Cardiac muscle cell (in vitro differentiated cells and primary cell): ENCODE results near the gene BNC2. TPM values are rescaled to one million over a fixed set of nuclear protein-coding genes. Genes with fewer than 3 reads are reported as not detected.

Experiments
- DNase-seq, 2 donors: peaks; one replicate each; pipeline versions ENCODE4 v3.0.0 to v3.0.0-alpha.2; 2010 to 2017; ENCODE audit warnings: low read depth in 1 of 2, low spot score in 1 of 2
- H3K27ac ChIP-seq: fragments of 200-600 bp; sonication (generic); 2 replicates; pipeline ENCODE4 v1.5.1; 2016
- H3K27me3 ChIP-seq: fragments of 200-600 bp; sonication (generic); 2 replicates; pipeline ENCODE4 v1.6.0; 2016; ENCODE audit warnings: control low read depth
- H3K36me3 ChIP-seq: fragments of 200-600 bp; sonication (generic); 2 replicates; pipeline ENCODE4 v1.5.1; 2016; ENCODE audit warnings: control low read depth
- H3K4me1 ChIP-seq: fragments of 200-600 bp; sonication (generic); 2 replicates; pipeline ENCODE4 v1.8.1; 2017; ENCODE audit warnings: low read depth, mild to moderate bottlenecking, mixed run types
- H3K4me3 ChIP-seq: fragments of 200-600 bp; sonication (generic); 2 replicates; pipeline ENCODE4 v1.5.1; 2016; ENCODE audit warnings: mild to moderate bottlenecking
- H3K9me3 ChIP-seq: fragments of 200-600 bp; sonication (generic); 2 replicates; pipeline ENCODE4 v1.5.1; 2017; ENCODE audit warnings: low read depth, mild to moderate bottlenecking, control low read depth
- CTCF ChIP-seq: IDR thresholded peaks from 2 replicates; pipeline ENCODE4 v1.5.1; 2012; ENCODE audit warnings: low read depth, mild to moderate bottlenecking, low read length
- polyA plus RNA-seq: library from polyadenylated mRNA; unstranded; fragments of >200 nt; fragmentation: Nextera tagmentation; extraction: Ambion mirVana; gene quantifications from 2 replicates; pipeline ENCODE4 v1.2.1, GENCODE V29; 2016
- total RNA-seq: library from RNA; depleted of rRNA; stranded (reverse); fragments of >200 nt; gene quantifications from 2 replicates; pipeline ENCODE4 v1.2.3, GENCODE V29; 2016

BNC2 gene
- total and polyA plus RNA-seq, 2 experiments from 2014 or later, result 0.54 to 0.55 TPM

- H3K27ac ChIP-seq, result no peak overlapping the region
- H3K4me1 ChIP-seq, result peaks cover 7% of the 10 kb centered on the region
- no peaks in the 10 kb centered on the region for H3K36me3 ChIP-seq
- H3K27me3 ChIP-seq, result peaks cover 9% of the 10 kb centered on the region
- no peaks in the 10 kb centered on the region for H3K9me3 ChIP-seq
- no peak overlapping the region for H3K4me3 ChIP-seq
- no peak for DNase-seq
- TF ChIP-seq CTCF, result no peak
Observed at GRCh38 chr9:16555802-16556201, 314.7 kb downstream of the BNC2 start.

GRCh38 chr9:16553869-16554540 lies 316.5 kb downstream of the BNC2 start:
- H3K9me3 ChIP-seq, result no peaks in the 10 kb centered on the region
- DNase-seq, result peak; percentile 29 to 91
- TF ChIP-seq CTCF, result no peak
- no peak overlapping the region for H3K27ac ChIP-seq
- no peaks in the 10 kb centered on the region for H3K36me3 ChIP-seq
- H3K4me3 ChIP-seq, result no peak overlapping the region
- H3K27me3 ChIP-seq, result peaks cover 9% of the 10 kb centered on the region
- peaks cover 7% of the 10 kb centered on the region for H3K4me1 ChIP-seq

- Histone ChIP-seq H3K4me3 (no peak overlapping the region), H3K9me3 (no peaks in the 10 kb centered on the region), H3K36me3 (no peaks in the 10 kb centered on the region), H3K27ac (no peak overlapping the region), H3K4me1 (peaks cover 7% of the 10 kb centered on the region), H3K27me3 (peaks cover 14% of the 10 kb centered on the region)
- TF ChIP-seq CTCF, result no peak
- peak in 1 of 2 donors; percentile 38 for DNase-seq
Observed at GRCh38 chr9:16552252-16552651, 318.2 kb downstream of the BNC2 start.

- TF ChIP-seq CTCF, result no peak
- Histone ChIP-seq H3K36me3 (no peaks in the 10 kb centered on the region), H3K9me3 (no peaks in the 10 kb centered on the region), H3K4me1 (peaks cover 7% of the 10 kb centered on the region), H3K4me3 (no peak overlapping the region), H3K27me3 (peaks cover 20% of the 10 kb centered on the region), H3K27ac (no peak overlapping the region)
- no peak for DNase-seq
Observed at GRCh38 chr9:16551692-16552091, 318.8 kb downstream of the BNC2 start.

- Histone ChIP-seq H3K9me3 (no peaks in the 10 kb centered on the region), H3K4me3 (no peak overlapping the region), H3K36me3 (no peaks in the 10 kb centered on the region), H3K4me1 (no peaks in the 10 kb centered on the region), H3K27ac (no peak overlapping the region), H3K27me3 (peaks cover 39% of the 10 kb centered on the region)
- no peak for TF ChIP-seq CTCF
- DNase-seq, result no peak
Observed at GRCh38 chr9:16545639-16546038, 324.8 kb downstream of the BNC2 start.
